HepG2 (cell line): ENCODE measurements around the gene PSMD9. TPM values are rescaled to one million over a fixed set of nuclear protein-coding genes. Genes with fewer than 3 reads are reported as not detected.

ENCODE experiments used
- ATF3 ChIP-seq: sonication (generic); formaldehyde crosslinking; IDR thresholded peaks from 2 replicates; pipeline ENCODE4 v1.4.0; 2020; ENCODE audit warnings: missing genetic modification reagents
- CBX1 ChIP-seq: IDR thresholded peaks from one replicate; pipeline ENCODE4 v1.6.1; 2016; ENCODE audit warnings: antibody characterized with exemption, low read depth
- FOXJ3 ChIP-seq: sonication (generic); formaldehyde crosslinking; IDR thresholded peaks from 2 replicates; pipeline ENCODE4 v1.4.0; 2020; ENCODE audit warnings: missing genetic modification reagents, mild to moderate bottlenecking, borderline replicate concordance
- FOXO4 ChIP-seq: sonication (generic); formaldehyde crosslinking; conservative IDR thresholded peaks from 2 replicates; pipeline ENCODE4 v1.8.1; 2023; ENCODE audit warnings: missing genetic modification reagents
- GABPA ChIP-seq, 2 experiments: IDR thresholded peaks; 2 replicates each; pipeline ENCODE4 v1.6.1; 2011 to 2016; ENCODE audit warnings: low read depth in 2 of 2, low read length in 1 of 2, missing biosample characterization in 1 of 2, missing genetic modification characterization in 1 of 2
- HMGXB3 ChIP-seq: sonication (generic); formaldehyde crosslinking; IDR thresholded peaks from 2 replicates; pipeline ENCODE4 v1.4.0; 2020; ENCODE audit warnings: missing genetic modification reagents, borderline replicate concordance
- HNRNPK ChIP-seq: fragments of 200-400 bp; formaldehyde crosslinking; IDR thresholded peaks from 2 replicates; pipeline ENCODE4 v1.6.1; 2018; ENCODE audit warnings: low read length, low read depth, moderate library complexity, mild to moderate bottlenecking; ENCODE audit not compliant: poor library complexity, severe bottlenecking
- HNRNPLL ChIP-seq: fragments of 200-400 bp; formaldehyde crosslinking; IDR thresholded peaks from 2 replicates; pipeline ENCODE4 v1.6.1; 2017; ENCODE audit warnings: mild to moderate bottlenecking, low read depth, low read length; ENCODE audit not compliant: poor library complexity, severe bottlenecking
- MAFF ChIP-seq: IDR thresholded peaks from 2 replicates; pipeline ENCODE4 v1.6.1; 2011; ENCODE audit warnings: low read depth, low read length, improper control_type of control experiment
- MBNL3 ChIP-seq: fragments of 250-450 bp; sonication (Bioruptor Pico); conservative IDR thresholded peaks from 2 replicates; pipeline ENCODE4 v1.8.0; 2022; ENCODE audit warnings: mild to moderate bottlenecking, inconsistent platforms
- MXD3 ChIP-seq: IDR thresholded peaks from 2 replicates; pipeline ENCODE4 v1.6.1; 2016; ENCODE audit warnings: mild to moderate bottlenecking, missing biosample characterization, missing genetic modification reagents
- SNRNP70 ChIP-seq: fragments of 200-400 bp; formaldehyde crosslinking; IDR thresholded peaks from 2 replicates; pipeline ENCODE4 v1.6.1; 2017; ENCODE audit warnings: mild to moderate bottlenecking, low read depth, low read length, moderate library complexity
- SP4 ChIP-seq: sonication (generic); formaldehyde crosslinking; IDR thresholded peaks from 2 replicates; pipeline ENCODE4 v1.8.1; 2023; ENCODE audit warnings: mild to moderate bottlenecking, missing genetic modification reagents
- TCF12 ChIP-seq, 2 experiments: fragments of 450-650 bp in 1 of 2; sonication (generic) in 1 of 2; formaldehyde crosslinking in 1 of 2; IDR thresholded peaks; 2 replicates each; pipeline versions ENCODE4 v1.6.1 to v1.8.0; 2017 to 2022; ENCODE audit warnings: antibody characterized with exemption in 1 of 2, mild to moderate bottlenecking in 1 of 2, missing genetic modification reagents in 1 of 2, moderate library complexity in 1 of 2
- THAP9 ChIP-seq: sonication (generic); formaldehyde crosslinking; IDR thresholded peaks from 2 replicates; pipeline ENCODE4; 2020; ENCODE audit warnings: missing genetic modification reagents, mild to moderate bottlenecking, borderline replicate concordance
- ZNF30 ChIP-seq: sonication (generic); formaldehyde crosslinking; IDR thresholded peaks from 2 replicates; pipeline ENCODE4 v1.5.0; 2020; ENCODE audit warnings: mild to moderate bottlenecking, missing genetic modification reagents
- ZNF530 ChIP-seq: sonication (generic); formaldehyde crosslinking; IDR thresholded peaks from 2 replicates; pipeline ENCODE4 v1.5.0; 2020; ENCODE audit warnings: low read depth, mild to moderate bottlenecking, missing genetic modification reagents
- ZNF841 ChIP-seq: sonication (generic); formaldehyde crosslinking; IDR thresholded peaks from 2 replicates; pipeline ENCODE4 v1.8.1; 2023; ENCODE audit warnings: missing genetic modification reagents, borderline replicate concordance
- polyA plus RNA-seq, 8 experiments: library from polyadenylated mRNA; depleted of rRNA in 3 of 8; stranded (reverse) in 7 of 8; unstranded in 1 of 8; fragments of >200 nt; fragmentation: Illumina TruSeq in 4 of 8; extraction: Trizol in 4 of 8; gene quantifications; 2 replicates each; pipeline versions ENCODE4 v1.2.1 to v1.2.3, GENCODE V29; 2011 to 2016; ENCODE audit warnings: low read depth in 4 of 8, missing spikeins in 1 of 8, mixed read lengths in 1 of 8; ENCODE audit not compliant: insufficient read depth in 1 of 8
- total RNA-seq, 5 experiments: library from RNA; depleted of rRNA; stranded (reverse); fragments of >200 nt; fragmentation: Illumina TruSeq; extraction: Trizol; gene quantifications; 2 replicates each; pipeline ENCODE4 v1.2.3, GENCODE V29; 2016; ENCODE audit warnings: low read depth in 1 of 5

PSMD9 gene
- total and polyA plus RNA-seq, 2 of the 13 experiments (the other 11 are each of a cell fraction or from before 2014, with no cell fraction given) = 41.4 to 61.1 TPM

- TF ChIP-seq ATF3 (CRISPR knock-in tag) (peak; percentile 98), MXD3 (CRISPR knock-in tag) (0 out of 2 replicates have a peak, but pooled peaks have one; percentile 23), HMGXB3 (CRISPR knock-in tag) (peak; percentile 44; the same call in 1 of the 2 replicates), SP4 (CRISPR knock-in tag) (no peak), HNRNPK (no peak), GABPA (IDR thresholded peaks at IDR 0.05; ENCODE audit: low read depth, low read length) (no peak), GABPA (CRISPR knock-in tag; IDR thresholded peaks at IDR 0.05; ENCODE audit: low read depth) (no peak), CBX1 (no peak), ZNF30 (CRISPR knock-in tag) (no peak), ZNF841 (no peak), TCF12 (IDR thresholded peaks at IDR 0.05) (no peak), TCF12 (CRISPR knock-in tag; IDR thresholded peaks at IDR 0.05) (no peak), FOXO4 (no peak), SNRNP70 (no peak), MAFF (no peak), THAP9 (peak; percentile 75; the same call in 1 of the 2 replicates), FOXJ3 (peak; percentile 49; the same call in 1 of the 2 replicates), HNRNPLL (no peak), ZNF530 (CRISPR knock-in tag) (no peak), MBNL3 (CRISPR knock-in tag) (no peak)
These were observed 29.7 kb upstream of the PSMD9 start, which contains the start of gene HPD (continued) for GRCh38 chr12:121858662-121859572.
